ENCODE measurements around the gene SOBP.

The SOBP gene

DNA sequence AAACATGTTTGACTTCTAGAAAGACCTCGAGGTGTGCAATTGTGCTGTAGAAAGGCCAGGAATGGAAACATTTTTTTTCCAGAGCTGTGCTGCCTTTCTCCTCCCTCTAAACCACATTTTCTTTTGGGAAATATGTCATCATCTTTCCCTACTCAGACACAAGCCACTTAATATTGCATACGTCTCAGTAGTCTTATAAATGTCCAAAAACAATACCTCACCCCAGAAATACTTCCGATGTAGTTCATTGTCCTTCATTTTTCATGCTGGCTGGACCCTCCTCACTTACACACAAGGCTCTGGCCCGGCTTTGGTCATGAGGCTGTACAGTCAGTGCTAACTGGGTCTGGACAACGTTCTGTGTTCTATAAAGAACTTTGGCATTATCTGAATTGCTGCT lies 207.8 kb downstream of the SOBP start:
- no peak overlapping the region for H3K27ac Mint-ChIP-seq
- peaks cover 1% of the 10 kb centered on the region for H3K36me3 Mint-ChIP-seq (ENCODE audit: low read depth)
- H3K27me3 Mint-ChIP-seq, result no peaks in the 10 kb centered on the region
- H3K4me3 Mint-ChIP-seq, result no peak overlapping the region
- H3K9me3 Mint-ChIP-seq, result no peaks in the 10 kb centered on the region
- ATAC-seq (no peak), DNase-seq (no peak)
- H3K4me1 Mint-ChIP-seq, result peaks cover 25% of the 10 kb centered on the region

DNA sequence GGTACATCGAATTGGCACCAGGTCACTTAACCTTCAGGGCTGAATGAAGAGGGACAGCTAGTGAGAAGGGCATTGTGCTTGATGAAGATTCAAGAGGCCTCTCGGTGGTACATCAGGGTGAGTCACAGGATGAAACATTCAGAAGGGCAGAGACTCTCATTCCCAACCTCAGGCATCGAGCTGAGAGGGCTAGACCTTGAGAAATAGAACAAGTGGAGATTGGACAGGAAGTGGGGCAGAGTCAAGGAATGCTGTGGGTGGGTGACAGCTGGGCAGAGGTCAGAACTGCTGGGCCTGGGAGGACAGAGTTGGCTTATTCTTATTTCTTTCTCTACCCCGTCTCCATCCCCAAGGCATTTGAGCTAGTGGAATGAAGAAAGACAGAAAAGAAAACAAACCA lies 208.2 kb downstream of the SOBP start:
- H3K4me1 Mint-ChIP-seq, result peaks cover 25% of the 10 kb centered on the region
- DNase-seq (no peak), ATAC-seq (no peak)
- H3K27me3 Mint-ChIP-seq, result no peaks in the 10 kb centered on the region
- H3K36me3 Mint-ChIP-seq (ENCODE audit: low read depth), result peaks cover 1% of the 10 kb centered on the region
- H3K9me3 Mint-ChIP-seq, result no peaks in the 10 kb centered on the region
- H3K27ac Mint-ChIP-seq, result no peak overlapping the region
- no peak overlapping the region for H3K4me3 Mint-ChIP-seq

DNA sequence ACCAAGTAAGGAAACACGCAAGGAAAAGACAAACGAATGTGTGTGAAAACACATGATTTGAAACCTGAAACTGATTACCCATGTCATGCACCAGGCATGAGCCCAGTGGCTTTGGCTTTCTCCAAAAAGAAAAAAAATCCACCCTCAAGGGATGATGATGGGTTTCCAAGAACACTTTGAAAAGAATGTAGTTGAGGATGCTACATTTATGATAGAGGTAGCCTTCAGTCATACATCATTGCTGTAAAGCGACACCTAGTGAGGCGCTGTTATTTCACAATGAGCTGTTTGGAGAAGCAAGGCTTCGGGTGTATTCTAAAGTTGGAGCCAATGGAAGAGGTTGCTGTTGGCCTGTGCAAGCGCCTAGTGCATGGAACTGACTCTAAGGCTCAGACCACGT lies 209.3 kb downstream of the SOBP start:
- DNase-seq (no peak), ATAC-seq (no peak)
- H3K27ac Mint-ChIP-seq, result no peak overlapping the region
- no peak overlapping the region for H3K4me3 Mint-ChIP-seq
- H3K4me1 Mint-ChIP-seq, result peaks cover 25% of the 10 kb centered on the region
- no peaks in the 10 kb centered on the region for H3K9me3 Mint-ChIP-seq
- H3K36me3 Mint-ChIP-seq (ENCODE audit: low read depth), result peaks cover 1% of the 10 kb centered on the region
- H3K27me3 Mint-ChIP-seq, result no peaks in the 10 kb centered on the region

DNA sequence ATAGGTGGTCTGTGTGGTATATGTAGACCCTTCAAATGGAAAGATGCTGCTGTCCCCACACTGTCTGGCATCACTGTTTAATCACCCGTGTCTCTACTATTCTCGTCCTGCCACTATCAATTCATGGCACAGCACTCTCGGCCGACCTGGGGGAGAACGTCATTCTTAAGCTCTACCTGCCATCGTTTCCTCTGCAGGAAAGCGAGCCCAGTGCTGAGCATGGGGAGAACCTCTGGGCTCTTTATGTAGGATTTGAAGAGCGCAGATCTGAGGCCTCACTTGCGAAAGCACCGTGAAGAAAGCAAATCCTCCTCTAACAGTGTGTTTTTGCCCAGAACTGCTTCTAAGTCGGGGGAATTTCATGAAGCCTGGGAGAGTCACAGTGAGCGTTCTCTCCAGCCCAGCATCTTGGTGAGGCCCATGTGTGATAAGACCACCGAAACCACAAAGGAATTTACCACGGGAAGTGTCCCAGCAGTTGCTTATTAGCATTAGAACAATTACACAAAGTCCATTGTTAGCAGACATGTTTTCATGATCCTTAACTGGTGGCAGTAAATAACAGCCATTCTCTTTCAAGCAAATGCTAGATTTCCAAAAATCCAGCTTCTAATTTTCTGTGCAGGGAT lies 209.9 kb downstream of the SOBP start:
- no peak overlapping the region for H3K27ac Mint-ChIP-seq
- no peaks in the 10 kb centered on the region for H3K27me3 Mint-ChIP-seq
- peaks cover 4% of the 10 kb centered on the region for H3K36me3 Mint-ChIP-seq (ENCODE audit: low read depth)
- ATAC-seq, result peak; percentile 24
- no peak for DNase-seq
- H3K4me3 Mint-ChIP-seq, result no peak overlapping the region
- H3K9me3 Mint-ChIP-seq, result no peaks in the 10 kb centered on the region
- H3K4me1 Mint-ChIP-seq, result peaks cover 27% of the 10 kb centered on the region

DNA sequence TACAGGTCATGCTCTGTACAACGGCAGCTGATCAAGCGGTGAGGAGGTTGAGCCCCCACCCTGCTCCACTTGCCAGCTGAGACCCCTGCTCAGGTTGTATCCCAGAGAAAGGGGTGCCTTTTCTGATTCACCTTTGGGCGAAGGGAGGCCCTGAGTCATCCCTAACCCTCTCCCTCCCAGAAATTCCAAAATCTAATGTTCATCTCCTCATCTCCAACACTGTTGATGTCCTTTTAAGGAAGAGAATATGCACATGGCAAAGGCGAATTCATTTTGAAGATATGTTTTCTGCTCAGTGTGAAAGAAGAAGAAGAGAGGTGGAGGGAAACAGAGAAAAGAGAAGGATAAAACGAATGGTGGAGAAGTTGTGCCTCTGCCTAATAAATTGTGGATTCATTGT lies 213.7 kb downstream of the SOBP start:
- Mint-ChIP-seq H3K4me3 (no peak overlapping the region), H3K4me1 (peaks cover 11% of the 10 kb centered on the region), H3K27me3 (no peaks in the 10 kb centered on the region), H3K9me3 (no peaks in the 10 kb centered on the region), H3K27ac (no peak overlapping the region), H3K36me3 (ENCODE audit: low read depth) (peaks cover 3% of the 10 kb centered on the region)
- DNase-seq, result no peak
- no peak for ATAC-seq

DNA sequence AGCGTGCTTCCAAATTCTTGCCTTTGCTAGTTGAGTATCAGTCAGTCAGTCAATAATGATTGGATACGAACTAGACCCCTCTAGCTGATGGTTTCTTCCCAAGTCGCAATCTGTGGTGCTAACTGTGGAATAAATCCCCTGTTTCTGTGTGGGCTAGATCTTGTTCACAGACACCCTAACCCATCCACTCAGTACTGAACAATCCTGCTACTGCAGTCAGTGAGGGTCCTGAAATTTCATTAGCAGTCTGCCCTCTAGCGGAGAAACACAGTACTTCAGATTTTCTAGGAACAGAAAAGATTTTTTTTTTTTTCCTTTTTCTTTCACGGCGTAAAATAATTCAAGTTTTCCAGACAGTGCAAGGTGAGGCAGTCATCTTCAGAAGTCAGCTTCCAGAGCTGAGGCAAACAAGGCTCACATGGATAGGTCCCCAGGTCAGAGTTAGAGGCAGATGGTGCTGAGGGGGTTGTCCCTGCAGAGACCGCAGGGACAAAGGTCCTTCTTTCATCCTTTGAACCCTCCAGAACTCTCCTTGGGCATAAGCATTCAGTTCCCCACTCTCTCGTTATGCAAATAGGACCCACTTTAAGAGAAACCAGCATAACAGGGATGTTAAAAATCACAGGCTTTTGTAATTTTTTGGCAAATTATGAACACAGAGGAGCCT lies 214.6 kb downstream of the SOBP start:
- H3K4me1 Mint-ChIP-seq, result peaks cover 7% of the 10 kb centered on the region
- no peak overlapping the region for H3K4me3 Mint-ChIP-seq
- no peak overlapping the region for H3K27ac Mint-ChIP-seq
- no peak for DNase-seq
- peak; percentile 33 for ATAC-seq
- H3K9me3 Mint-ChIP-seq, result no peaks in the 10 kb centered on the region
- no peaks in the 10 kb centered on the region for H3K27me3 Mint-ChIP-seq
- peaks cover 3% of the 10 kb centered on the region for H3K36me3 Mint-ChIP-seq (ENCODE audit: low read depth)

DNA sequence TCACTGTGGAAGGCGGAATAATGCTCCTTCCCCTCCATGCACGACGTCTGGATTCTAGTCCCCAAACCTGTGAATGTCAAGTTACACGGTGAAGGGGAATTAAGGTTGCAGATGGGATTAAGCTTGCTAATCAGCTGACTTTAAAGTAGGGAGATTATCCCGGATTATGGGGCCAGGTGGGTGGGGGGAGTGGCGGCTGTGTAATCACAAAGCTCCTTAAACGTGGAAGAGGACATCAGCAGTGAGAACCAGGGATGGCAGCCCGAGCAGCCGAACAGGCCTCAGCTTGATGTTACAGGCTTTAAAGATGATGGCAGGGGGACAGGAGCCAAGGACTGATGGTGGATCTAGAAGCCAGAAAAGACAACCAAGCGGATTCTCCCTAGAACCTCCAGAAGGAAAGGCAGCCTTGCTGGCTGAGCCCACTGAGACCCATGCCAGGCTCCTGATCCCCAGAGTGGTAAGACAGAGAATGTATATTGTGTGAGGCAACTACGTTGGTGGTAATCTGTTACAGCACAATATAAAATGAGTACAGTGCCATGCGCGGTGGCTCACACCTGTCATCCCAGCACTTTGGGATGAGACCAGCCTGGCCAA lies 216.7 kb downstream of the SOBP start:
- Mint-ChIP-seq H3K27me3 (no peaks in the 10 kb centered on the region), H3K4me3 (no peak overlapping the region), H3K4me1 (peaks cover 12% of the 10 kb centered on the region), H3K36me3 (ENCODE audit: low read depth) (peaks cover 3% of the 10 kb centered on the region), H3K9me3 (no peaks in the 10 kb centered on the region), H3K27ac (no peak overlapping the region)
- DNase-seq (no peak), ATAC-seq (no peak)

DNA sequence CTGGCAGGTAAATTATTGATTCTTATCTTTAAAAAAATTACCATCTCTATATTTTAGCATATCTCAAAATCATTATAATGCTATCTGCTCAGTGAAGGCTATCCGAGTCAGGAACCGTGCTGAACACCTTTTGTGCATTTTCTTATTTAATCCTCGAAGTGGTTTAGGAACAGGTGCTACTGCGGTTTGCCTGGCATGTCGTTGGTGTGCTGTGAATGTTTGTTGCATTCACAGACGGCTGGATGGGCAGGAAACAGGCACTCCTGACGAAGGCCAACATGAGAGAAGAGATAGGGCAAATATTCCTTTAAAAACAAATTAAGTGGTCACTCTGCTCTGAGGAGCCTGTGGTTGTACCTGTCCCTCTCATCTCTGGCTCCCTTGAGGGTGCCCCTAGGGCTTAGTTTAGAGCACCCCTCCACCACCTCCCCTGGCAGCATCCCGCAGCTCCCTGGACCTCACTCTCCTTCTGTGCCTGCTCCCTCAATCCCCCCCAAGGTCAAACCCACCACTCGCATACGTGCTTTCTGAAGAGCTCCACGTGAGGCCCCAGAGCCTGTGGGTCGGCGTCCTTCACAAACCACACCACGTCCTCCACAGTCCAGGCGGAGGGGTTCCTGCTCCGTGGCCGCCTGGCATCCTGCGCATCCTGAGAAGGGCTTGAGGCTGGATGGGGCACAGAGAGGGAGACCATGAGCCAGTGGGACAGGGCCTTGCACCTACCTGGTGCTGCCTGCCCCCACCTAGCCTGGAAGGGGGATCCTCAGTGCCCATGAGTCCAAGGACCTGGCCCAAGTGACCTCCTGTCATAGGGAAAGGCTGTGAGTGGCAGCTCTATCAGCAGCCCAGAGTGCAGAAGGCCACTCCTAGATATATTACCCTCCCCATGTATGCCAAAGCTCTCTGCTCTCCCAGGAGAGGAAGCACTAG lies 217.7 kb downstream of the SOBP start:
- H3K4me3 Mint-ChIP-seq, result no peak overlapping the region
- no peak for DNase-seq
- no peak for ATAC-seq
- no peaks in the 10 kb centered on the region for H3K27me3 Mint-ChIP-seq
- no peaks in the 10 kb centered on the region for H3K9me3 Mint-ChIP-seq
- no peak overlapping the region for H3K27ac Mint-ChIP-seq
- peaks cover 21% of the 10 kb centered on the region for H3K4me1 Mint-ChIP-seq
- H3K36me3 Mint-ChIP-seq (ENCODE audit: low read depth), result peaks cover 3% of the 10 kb centered on the region

DNA sequence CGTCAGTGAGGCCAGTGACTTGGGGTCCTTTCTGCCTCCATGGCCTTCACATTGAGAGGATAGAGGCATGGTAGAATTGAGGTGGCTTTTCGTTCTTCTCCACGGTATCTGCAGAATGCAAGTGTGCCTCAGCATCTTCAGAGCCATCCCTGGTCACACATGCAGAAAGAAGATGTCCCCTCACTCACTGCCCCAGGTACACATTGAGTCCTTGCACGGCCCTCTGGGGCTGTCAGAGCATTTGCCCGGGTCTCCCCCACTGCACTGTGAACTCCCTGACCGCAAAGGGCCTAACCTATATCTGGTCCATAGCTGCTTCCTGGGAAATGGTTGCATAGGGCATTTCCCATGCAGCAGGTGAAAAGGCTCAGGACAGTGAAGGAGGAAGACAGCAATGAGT lies 218.5 kb downstream of the SOBP start:
- Mint-ChIP-seq H3K4me3 (no peak overlapping the region), H3K36me3 (ENCODE audit: low read depth) (peaks cover 3% of the 10 kb centered on the region)
- no peak for ATAC-seq

DNA sequence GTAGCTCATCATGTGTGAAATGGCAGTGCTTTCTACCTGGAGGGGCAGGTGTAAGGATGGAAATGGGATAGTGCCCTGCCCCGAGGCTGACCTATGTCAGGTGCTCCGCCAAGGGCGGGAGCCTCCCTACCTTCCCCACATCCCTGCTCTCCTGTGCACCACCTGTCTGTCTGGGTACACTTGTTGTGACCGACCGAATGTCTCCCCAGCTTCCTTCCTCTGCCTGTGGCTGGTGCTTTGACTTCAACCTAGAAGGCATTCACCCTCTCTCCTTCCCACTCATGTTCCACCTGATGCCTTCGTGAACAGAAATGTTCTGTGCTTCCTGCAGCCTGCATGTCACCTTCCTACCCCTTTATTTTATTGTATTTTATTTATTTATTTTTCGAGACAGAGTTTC lies 219.4 kb downstream of the SOBP start:
- H3K27ac Mint-ChIP-seq, result no peak overlapping the region
- H3K4me1 Mint-ChIP-seq, result peaks cover 39% of the 10 kb centered on the region
- H3K4me3 Mint-ChIP-seq, result no peak overlapping the region
- DNase-seq (no peak), ATAC-seq (no peak)
- no peaks in the 10 kb centered on the region for H3K9me3 Mint-ChIP-seq
- peaks cover 2% of the 10 kb centered on the region for H3K36me3 Mint-ChIP-seq (ENCODE audit: low read depth)
- H3K27me3 Mint-ChIP-seq, result no peaks in the 10 kb centered on the region

More for the DNA sequence above, 218.5 kb downstream of the SOBP start:
- Mint-ChIP-seq H3K27ac (no peak overlapping the region), H3K9me3 (no peaks in the 10 kb centered on the region), H3K27me3 (no peaks in the 10 kb centered on the region), H3K4me1 (peaks cover 30% of the 10 kb centered on the region)
- DNase-seq, result no peak

Measured in activated naive CD8-positive, alpha-beta T cell treated with anti-CD3 and anti-CD28 coated beads, Interleukin-2, amount 50 U/mL, for 24 hours (primary cell).